H9 (cell line): ENCODE measurements around the gene TANGO6. TPM values are rescaled to one million over a fixed set of nuclear protein-coding genes. Genes with fewer than 3 reads are reported as not detected.

Source experiments
- DNase-seq: peaks from one replicate; pipeline ENCODE4 v3.0.0-alpha.2; 2017
- H2AFZ ChIP-seq: one replicate; pipeline ENCODE4 v1.6.1; 2013; ENCODE audit warnings: mild to moderate bottlenecking, low read length, control low read depth, moderate library complexity
- H2AK5ac ChIP-seq: 2 replicates; pipeline ENCODE4 v1.6.1; 2013; ENCODE audit warnings: low read length, control low read depth, mixed read lengths; ENCODE audit not compliant: insufficient read length
- H2BK120ac ChIP-seq: one replicate; pipeline ENCODE4 v1.6.1; 2013; ENCODE audit warnings: low read depth, mild to moderate bottlenecking, low read length, control low read depth, inconsistent platforms; ENCODE audit not compliant: poor library complexity, severe bottlenecking
- H2BK12ac ChIP-seq: 2 replicates; pipeline ENCODE4 v1.6.1; 2013; ENCODE audit warnings: low read length, control low read depth, mixed read lengths, low read depth; ENCODE audit not compliant: insufficient read length
- H2BK15ac ChIP-seq: 2 replicates; pipeline ENCODE4 v1.6.1; 2013; ENCODE audit warnings: low read depth, low read length, control low read depth
- H2BK20ac ChIP-seq: one replicate; pipeline ENCODE4 v1.6.1; 2013; ENCODE audit warnings: low read depth, mild to moderate bottlenecking, low read length, control low read depth, inconsistent platforms; ENCODE audit not compliant: poor library complexity, severe bottlenecking
- H2BK5ac ChIP-seq: 2 replicates; pipeline ENCODE4 v1.6.1; 2013; ENCODE audit warnings: low read length, control low read depth, mixed read lengths; ENCODE audit not compliant: insufficient read length
- H3K14ac ChIP-seq: 2 replicates; pipeline ENCODE4 v1.6.1; 2013; ENCODE audit warnings: low read length, control low read depth; ENCODE audit not compliant: insufficient read depth
- H3K18ac ChIP-seq: 2 replicates; pipeline ENCODE4 v1.6.1; 2013; ENCODE audit warnings: low read depth, mild to moderate bottlenecking, mixed read lengths, low read length, control low read depth; ENCODE audit not compliant: insufficient read length
- H3K23ac ChIP-seq: 2 replicates; pipeline ENCODE4 v1.6.1; 2013; ENCODE audit warnings: low read length, control low read depth, mixed read lengths, low read depth; ENCODE audit not compliant: insufficient read length
- H3K23me2 ChIP-seq: 2 replicates; pipeline ENCODE4 v1.6.1; 2013; ENCODE audit warnings: low read depth, mild to moderate bottlenecking, mixed read lengths, low read length, control low read depth; ENCODE audit not compliant: insufficient read length, poor library complexity, severe bottlenecking
- H3K27ac ChIP-seq: 2 replicates; pipeline ENCODE4 v1.5.1; 2013; ENCODE audit warnings: low read length, control low read depth, mixed read lengths, low read depth; ENCODE audit not compliant: insufficient read length
- H3K27me3 ChIP-seq: 2 replicates; pipeline ENCODE4 v1.6.1; 2013; ENCODE audit warnings: low read length, control low read depth, inconsistent platforms; ENCODE audit not compliant: insufficient read depth
- H3K4ac ChIP-seq: 2 replicates; pipeline ENCODE4 v1.6.1; 2013; ENCODE audit warnings: low read depth, mild to moderate bottlenecking, control low read depth, inconsistent platforms, low read length, moderate library complexity
- H3K4me1 ChIP-seq: 2 replicates; pipeline ENCODE4 v1.6.1; 2013; ENCODE audit warnings: low read length, control low read depth, inconsistent platforms; ENCODE audit not compliant: insufficient read depth
- H3K4me2 ChIP-seq: 2 replicates; pipeline ENCODE4 v1.6.1; 2013; ENCODE audit warnings: low read length, control low read depth, mixed read lengths; ENCODE audit not compliant: insufficient read length, insufficient read depth
- H3K56ac ChIP-seq: 2 replicates; pipeline ENCODE4 v1.6.1; 2013; ENCODE audit warnings: low read depth, mild to moderate bottlenecking, mixed read lengths, low read length, control low read depth; ENCODE audit not compliant: insufficient read length
- H3K79me1 ChIP-seq: 2 replicates; pipeline ENCODE4 v1.6.1; 2013; ENCODE audit warnings: low read depth, mild to moderate bottlenecking, moderate library complexity, low read length, control low read depth, inconsistent platforms; ENCODE audit not compliant: insufficient read depth, poor library complexity, severe bottlenecking
- H3K79me2 ChIP-seq: 2 replicates; pipeline ENCODE4 v1.6.1; 2013; ENCODE audit warnings: low read length, control low read depth, inconsistent platforms; ENCODE audit not compliant: insufficient read depth
- H3K9ac ChIP-seq: 2 replicates; pipeline ENCODE4 v1.6.1; 2013; ENCODE audit warnings: low read length, control low read depth, mixed read lengths; ENCODE audit not compliant: insufficient read length; ENCODE audit errors: extremely low read depth
- H3K9me3 ChIP-seq: one replicate; pipeline ENCODE4 v1.6.1; 2013; ENCODE audit warnings: low read depth, low read length, inconsistent platforms; ENCODE audit not compliant: control insufficient read depth
- H3T11ph ChIP-seq: one replicate; pipeline ENCODE4 v1.6.1; 2013; ENCODE audit warnings: mild to moderate bottlenecking, low read length, control low read depth, inconsistent platforms
- H4K20me1 ChIP-seq: one replicate; pipeline ENCODE4 v1.6.1; 2013; ENCODE audit not compliant: control insufficient read depth, insufficient read length, insufficient read depth
- H4K5ac ChIP-seq: 2 replicates; pipeline ENCODE4 v1.6.1; 2013; ENCODE audit warnings: low read depth, mild to moderate bottlenecking, mixed read lengths, low read length, control low read depth; ENCODE audit not compliant: insufficient read length
- H4K8ac ChIP-seq: replicated peaks from 2 replicates; pipeline ENCODE4 v1.6.1; 2013; ENCODE audit warnings: low read length, control low read depth, mixed read lengths, low read depth; ENCODE audit not compliant: insufficient read length
- H4K91ac ChIP-seq: 2 replicates; pipeline ENCODE4 v1.6.1; 2013; ENCODE audit warnings: low read depth, mild to moderate bottlenecking, moderate library complexity, mixed read lengths, low read length, control low read depth; ENCODE audit not compliant: insufficient read length
- H3K27ac Mint-ChIP-seq, 3 experiments: 2 replicates in 2 of 3; 3 replicates in 1 of 3; pipeline ENCODE4 v1.8.0; 2020 to 2021; ENCODE audit warnings: mixed read lengths in 3 of 3, mild to moderate bottlenecking in 1 of 3, moderate library complexity in 1 of 3
- H3K27me3 Mint-ChIP-seq: 2 replicates; pipeline ENCODE4 v1.8.0; 2021; ENCODE audit warnings: low read depth, mild to moderate bottlenecking, moderate library complexity, mixed read lengths
- H3K36me3 Mint-ChIP-seq, 3 experiments: 2 replicates in 2 of 3; 3 replicates in 1 of 3; pipeline ENCODE4 v1.8.0; 2020 to 2021; ENCODE audit warnings: low read depth in 3 of 3, mixed read lengths in 3 of 3; ENCODE audit not compliant: insufficient read depth in 1 of 3
- H3K4me1 Mint-ChIP-seq, 2 experiments: 2 replicates each; pipeline ENCODE4 v1.8.0; 2020; ENCODE audit warnings: mixed read lengths in 2 of 2
- H3K4me3 Mint-ChIP-seq, 2 experiments: 2 replicates in 1 of 2; 3 replicates in 1 of 2; pipeline ENCODE4 v1.8.0; 2020 to 2021; ENCODE audit warnings: mild to moderate bottlenecking in 2 of 2, mixed read lengths in 2 of 2, moderate library complexity in 1 of 2
- H3K9me3 Mint-ChIP-seq, 2 experiments: 2 replicates in 1 of 2; 3 replicates in 1 of 2; pipeline ENCODE4 v1.8.0; 2020; ENCODE audit warnings: mild to moderate bottlenecking in 2 of 2, mixed read lengths in 2 of 2, moderate library complexity in 1 of 2
- WGBS: extraction: QIAGEN DNeasy Blood & Tissue Kit; methylation state at CpG from one replicate; pipeline ENCODE4 v1.1.7; 2013; ENCODE audit warnings: missing lambda C conversion rate, low lambda C conversion rate, mixed read lengths; ENCODE audit not compliant: insufficient read length; ENCODE audit errors: extremely low coverage; 5-methylcytosine and 5-hydroxymethylcytosine counted together
- total RNA-seq: library from RNA; stranded (reverse); gene quantifications from 2 replicates; pipeline ENCODE4 v1.2.1, GENCODE V29; 2021
- TF ChIP-seq, protein P1 (sequence below): fragments of 200-600 bp; sonication (generic); conservative IDR thresholded peaks from 3 replicates; pipeline ENCODE4 v1.8.0; 2021; ENCODE audit warnings: antibody characterized with exemption, mild to moderate bottlenecking

The TANGO6 gene
- total RNA-seq, 1 experiment from 2014 or later: 12.0 TPM

DNA sequence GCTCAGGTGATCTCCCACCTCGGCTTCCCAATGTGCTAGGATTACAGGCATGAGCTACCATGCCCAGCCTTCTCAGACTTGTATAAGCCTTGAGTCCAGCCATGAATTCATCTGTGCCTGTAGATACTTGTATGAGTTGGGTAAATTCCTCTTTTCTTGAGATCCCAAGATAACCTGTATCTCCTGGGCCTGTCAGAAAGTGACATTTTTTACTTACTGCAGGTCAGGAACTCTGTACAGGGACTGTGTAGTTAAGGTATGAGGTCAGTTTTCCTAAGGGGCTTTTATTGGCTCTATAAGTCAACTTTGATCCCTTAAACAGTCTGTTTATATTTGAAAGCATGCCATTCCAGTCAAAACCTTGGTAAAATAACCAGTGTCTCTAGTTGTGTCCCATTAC, 155.8 kb downstream of the TANGO6 start:
- Histone ChIP-seq H3K27ac (no peak overlapping the region), H3K4ac (no peak overlapping the region), H3K14ac (no peak overlapping the region), H4K8ac (no peak overlapping the region), H3K79me1 (no peaks in the 10 kb centered on the region), H4K20me1 (no peaks in the 10 kb centered on the region), H2BK20ac (no peak overlapping the region), H2AK5ac (no peak overlapping the region), H2AFZ (no peak overlapping the region), H4K5ac (no peak overlapping the region), H3T11ph (no peak overlapping the region), H2BK5ac (no peak overlapping the region), H3K4me2 (no peak overlapping the region), H4K91ac (no peak overlapping the region), H3K9ac (no peak overlapping the region), H3K23ac (no peak overlapping the region), H3K79me2 (no peaks in the 10 kb centered on the region), H3K4me1 (peaks cover 9% of the 10 kb centered on the region; the same call in 1 of the 2 replicates), H3K9me3 (peaks cover 7% of the 10 kb centered on the region), H3K18ac (no peak overlapping the region), H3K27me3 (no peaks in the 10 kb centered on the region), H3K56ac (no peak overlapping the region), H3K23me2 (no peaks in the 10 kb centered on the region), H2BK12ac (no peak overlapping the region), H2BK120ac (no peak overlapping the region), H2BK15ac (no peak overlapping the region)
- DNase-seq: no peak
- peaks cover 26 to 32% (median 29%) of the 10 kb centered on the region in 3 experiments for H3K36me3 Mint-ChIP-seq
- WGBS: no CpG with 5 or more reads among the region's 1 CpG
- H3K4me3 Mint-ChIP-seq: no peak overlapping the region
- H3K27ac Mint-ChIP-seq: no peak overlapping the region
- H3K9me3 Mint-ChIP-seq: peaks cover 28 to 36% of the 10 kb centered on the region in 2 experiments
- no peaks in the 10 kb centered on the region for H3K27me3 Mint-ChIP-seq
- H3K4me1 Mint-ChIP-seq: peaks cover 26 to 31% of the 10 kb centered on the region in 2 experiments
- TF ChIP-seq, protein P1, sequence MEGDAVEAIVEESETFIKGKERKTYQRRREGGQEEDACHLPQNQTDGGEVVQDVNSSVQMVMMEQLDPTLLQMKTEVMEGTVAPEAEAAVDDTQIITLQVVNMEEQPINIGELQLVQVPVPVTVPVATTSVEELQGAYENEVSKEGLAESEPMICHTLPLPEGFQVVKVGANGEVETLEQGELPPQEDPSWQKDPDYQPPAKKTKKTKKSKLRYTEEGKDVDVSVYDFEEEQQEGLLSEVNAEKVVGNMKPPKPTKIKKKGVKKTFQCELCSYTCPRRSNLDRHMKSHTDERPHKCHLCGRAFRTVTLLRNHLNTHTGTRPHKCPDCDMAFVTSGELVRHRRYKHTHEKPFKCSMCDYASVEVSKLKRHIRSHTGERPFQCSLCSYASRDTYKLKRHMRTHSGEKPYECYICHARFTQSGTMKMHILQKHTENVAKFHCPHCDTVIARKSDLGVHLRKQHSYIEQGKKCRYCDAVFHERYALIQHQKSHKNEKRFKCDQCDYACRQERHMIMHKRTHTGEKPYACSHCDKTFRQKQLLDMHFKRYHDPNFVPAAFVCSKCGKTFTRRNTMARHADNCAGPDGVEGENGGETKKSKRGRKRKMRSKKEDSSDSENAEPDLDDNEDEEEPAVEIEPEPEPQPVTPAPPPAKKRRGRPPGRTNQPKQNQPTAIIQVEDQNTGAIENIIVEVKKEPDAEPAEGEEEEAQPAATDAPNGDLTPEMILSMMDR: no peak
